OCI-LY7 (cell line): ENCODE measurements around the gene NAB1. TPM values are rescaled to one million over a fixed set of nuclear protein-coding genes. Genes with fewer than 3 reads are reported as not detected.
A peak's percentile ranks its signal among the peaks of the same experiment; 100 is the strongest.

Experiments used
- BruUV-seq: library from RNA; stranded (reverse); fragments of 400-500 nt; replicated peaks from 2 replicates; lab custom pipeline; 2021; lab: Mats Ljungman, UMichigan
- CTCF ChIA-PET: fragments of 300-600 bp; sonication (Branson Sonifier 250); formaldehyde crosslinking; loops from one replicate; lab custom pipeline; 2022; ENCODE audit warnings: antibody characterized with exemption; ENCODE audit not compliant: unreplicated experiment; lab: Charles Lee
- POLR2A ChIA-PET: fragments of 300-600 bp; sonication (Branson Sonifier 250); formaldehyde crosslinking; loops from one replicate; lab custom pipeline; 2022; ENCODE audit warnings: antibody characterized with exemption; lab: Charles Lee
- DNase-seq: peaks from one replicate; pipeline ENCODE4 v3.0.0-alpha.2; 2015; ENCODE audit warnings: low spot score
- H2AFZ ChIP-seq: fragments of 200-600 bp; sonication (generic), shearing (Covaris generic); 2 replicates; pipeline ENCODE4 v1.6.1; 2014; ENCODE audit warnings: mild to moderate bottlenecking, antibody characterized with exemption, low read length, moderate library complexity
- H3K27ac ChIP-seq: fragments of 200-600 bp; sonication (generic); 2 replicates; pipeline ENCODE4 v1.5.1; 2014; ENCODE audit warnings: mixed run types, low read depth, mild to moderate bottlenecking, moderate library complexity, low read length, inconsistent platforms; ENCODE audit not compliant: poor library complexity, severe bottlenecking
- H3K36me3 ChIP-seq: fragments of 200-600 bp; sonication (generic); 2 replicates; pipeline ENCODE4 v1.6.1; 2014; ENCODE audit warnings: mild to moderate bottlenecking, antibody characterized with exemption, low read length, moderate library complexity, mixed read lengths; ENCODE audit not compliant: insufficient read depth
- H3K4me1 ChIP-seq: fragments of 200-600 bp; sonication (generic); 2 replicates; pipeline ENCODE4 v1.5.1; 2014; ENCODE audit warnings: mild to moderate bottlenecking, low read length; ENCODE audit not compliant: insufficient read depth, poor library complexity, severe bottlenecking
- H3K4me2 ChIP-seq: fragments of 200-600 bp; sonication (generic); 2 replicates; pipeline ENCODE4 v1.6.1; 2014; ENCODE audit warnings: mild to moderate bottlenecking, low read length
- H3K4me3 ChIP-seq: fragments of 200-600 bp; sonication (generic); 2 replicates; pipeline ENCODE4 v1.5.1; 2014; ENCODE audit warnings: mild to moderate bottlenecking, low read depth, low read length; ENCODE audit not compliant: poor library complexity, severe bottlenecking
- H3K79me2 ChIP-seq: fragments of 200-600 bp; sonication (generic); 2 replicates; pipeline ENCODE4 v1.6.1; 2016; ENCODE audit warnings: low read depth, mild to moderate bottlenecking, low read length, moderate library complexity, mixed read lengths; ENCODE audit not compliant: insufficient read depth
- H3K9me2 ChIP-seq: fragments of 200-600 bp; sonication (generic); 2 replicates; pipeline ENCODE4 v1.6.1; 2016; ENCODE audit warnings: mild to moderate bottlenecking, low read length, mixed read lengths; ENCODE audit not compliant: insufficient read depth
- H3K9me3 ChIP-seq: fragments of 200-600 bp; sonication (generic); 2 replicates; pipeline ENCODE4 v1.6.1; 2014; ENCODE audit warnings: mild to moderate bottlenecking, mixed run types, low read length, mixed read lengths
- H4K20me1 ChIP-seq: fragments of 200-600 bp; sonication (generic); 2 replicates; pipeline ENCODE4 v1.6.1; 2014; ENCODE audit warnings: mild to moderate bottlenecking, antibody characterized with exemption, low read length, moderate library complexity, mixed read lengths; ENCODE audit not compliant: insufficient read depth
- EZH2phosphoT487 ChIP-seq: fragments of 200-600 bp; sonication (generic); IDR thresholded peaks from 2 replicates; pipeline ENCODE4 v1.6.1; 2018; ENCODE audit warnings: low read depth, borderline replicate concordance, mild to moderate bottlenecking, mixed run types, antibody characterized with exemption, low read length, moderate library complexity, mixed read lengths
- intact Hi-C: fragments of 100-400 bp; cut with micrococcal nuclease; formaldehyde crosslinking; loops from one replicate; pipeline ENCODE4 v1.10.0; 2022; ENCODE audit not compliant: unreplicated experiment
- total RNA-seq, 2 experiments: library from RNA; depleted of rRNA in 1 of 2; stranded (reverse); fragments of >200 nt in 1 of 2; shearing (Covaris generic) in 1 of 2; gene quantifications; 2 replicates each; pipeline ENCODE4 v1.2.3, GENCODE V29; 2014 to 2022
- TF ChIP-seq, protein P1 (sequence below): fragments of 200-600 bp; sonication (generic); conservative IDR thresholded peaks from 2 replicates; pipeline ENCODE4 v1.5.1; 2014; ENCODE audit warnings: mild to moderate bottlenecking, antibody characterized with exemption, low read length, moderate library complexity, mixed read lengths

Gene NAB1
- total RNA-seq, 2 experiments from 2014 or later = 24.5 to 30.2 TPM

GRCh38 chr2:190636361-190636760 lies 12.5 kb upstream of the NAB1 start:
- Histone ChIP-seq H4K20me1 (no peaks in the 10 kb centered on the region), H3K9me3 (no peaks in the 10 kb centered on the region), H3K4me3 (no peak overlapping the region), H3K36me3 (no peaks in the 10 kb centered on the region), H3K27ac (no peak overlapping the region), H2AFZ (no peak overlapping the region), H3K79me2 (no peaks in the 10 kb centered on the region), H3K4me2 (no peak overlapping the region), H3K9me2 (no peaks in the 10 kb centered on the region), H3K4me1 (peaks cover 8% of the 10 kb centered on the region)
- TF ChIP-seq, protein P1, sequence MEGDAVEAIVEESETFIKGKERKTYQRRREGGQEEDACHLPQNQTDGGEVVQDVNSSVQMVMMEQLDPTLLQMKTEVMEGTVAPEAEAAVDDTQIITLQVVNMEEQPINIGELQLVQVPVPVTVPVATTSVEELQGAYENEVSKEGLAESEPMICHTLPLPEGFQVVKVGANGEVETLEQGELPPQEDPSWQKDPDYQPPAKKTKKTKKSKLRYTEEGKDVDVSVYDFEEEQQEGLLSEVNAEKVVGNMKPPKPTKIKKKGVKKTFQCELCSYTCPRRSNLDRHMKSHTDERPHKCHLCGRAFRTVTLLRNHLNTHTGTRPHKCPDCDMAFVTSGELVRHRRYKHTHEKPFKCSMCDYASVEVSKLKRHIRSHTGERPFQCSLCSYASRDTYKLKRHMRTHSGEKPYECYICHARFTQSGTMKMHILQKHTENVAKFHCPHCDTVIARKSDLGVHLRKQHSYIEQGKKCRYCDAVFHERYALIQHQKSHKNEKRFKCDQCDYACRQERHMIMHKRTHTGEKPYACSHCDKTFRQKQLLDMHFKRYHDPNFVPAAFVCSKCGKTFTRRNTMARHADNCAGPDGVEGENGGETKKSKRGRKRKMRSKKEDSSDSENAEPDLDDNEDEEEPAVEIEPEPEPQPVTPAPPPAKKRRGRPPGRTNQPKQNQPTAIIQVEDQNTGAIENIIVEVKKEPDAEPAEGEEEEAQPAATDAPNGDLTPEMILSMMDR = no peak
- TF ChIP-seq EZH2phosphoT487 = no peak
- no peak for DNase-seq
- BruUV-seq = no TSS peak
- POLR2A ChIA-PET = no interaction called here
- intact Hi-C loops = no loop called here
- CTCF ChIA-PET = no interaction called here

DNA sequence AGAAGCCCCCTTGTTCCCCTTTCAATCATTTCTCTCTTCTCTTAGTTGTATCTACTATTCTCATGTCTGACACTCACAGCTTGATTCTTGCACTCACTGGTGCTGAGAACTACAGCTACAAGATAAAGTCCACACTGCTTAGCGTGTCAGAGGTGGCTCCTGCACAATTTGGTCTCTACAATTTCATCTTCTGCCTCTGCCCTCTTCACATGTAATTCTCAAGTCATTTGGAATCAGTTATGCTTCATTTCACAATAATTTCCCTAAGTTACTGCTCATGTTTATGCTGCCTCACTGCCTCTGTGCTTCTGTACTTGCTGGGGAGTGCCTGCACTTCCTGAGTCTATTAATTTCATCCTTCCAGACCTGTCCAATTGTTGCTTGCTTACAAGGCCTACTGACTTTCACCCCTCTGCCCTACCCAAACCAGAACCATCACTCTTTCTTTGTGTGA lies 11.6 kb upstream of the NAB1 start:
- Histone ChIP-seq H3K27ac (no peak overlapping the region), H3K79me2 (no peaks in the 10 kb centered on the region), H3K9me2 (no peaks in the 10 kb centered on the region), H3K4me2 (0 out of 2 replicates have a peak overlapping the region, but pooled peaks have one; percentile 3), H3K9me3 (no peaks in the 10 kb centered on the region), H3K36me3 (no peaks in the 10 kb centered on the region), H2AFZ (peak overlapping the region; percentile 85), H3K4me3 (no peak overlapping the region), H3K4me1 (peaks cover 8% of the 10 kb centered on the region), H4K20me1 (no peaks in the 10 kb centered on the region)
- TF ChIP-seq, protein P1 = no peak
- TF ChIP-seq EZH2phosphoT487 = no peak
- POLR2A ChIA-PET = no interaction called here
- CTCF ChIA-PET = no interaction called here
- intact Hi-C loops = no loop called here
- BruUV-seq = no TSS peak
- peak; percentile 10 for DNase-seq

- H3K4me1 ChIP-seq = peaks cover 8% of the 10 kb centered on the region
- H3K9me2 ChIP-seq = no peaks in the 10 kb centered on the region
- H3K36me3 ChIP-seq = no peaks in the 10 kb centered on the region
- no peaks in the 10 kb centered on the region for H3K79me2 ChIP-seq
- no peak overlapping the region for H3K4me3 ChIP-seq
- H2AFZ ChIP-seq = peak overlapping the region; percentile 85
- H3K27ac ChIP-seq = no peak overlapping the region
- ChIA-PET CTCF (no interaction called here), POLR2A (no interaction called here)
- H3K9me3 ChIP-seq = no peaks in the 10 kb centered on the region
- intact Hi-C loops = no loop called here
- H3K4me2 ChIP-seq = 0 out of 2 replicates have a peak overlapping the region, but pooled peaks have one; percentile 3
- H4K20me1 ChIP-seq = no peaks in the 10 kb centered on the region
- no TSS peak for BruUV-seq
- DNase-seq = no peak
- no peak for TF ChIP-seq EZH2phosphoT487
- TF ChIP-seq, protein P1 = no peak
Measured at GRCh38 chr2:190637903-190638618, 10.8 kb upstream of the NAB1 start.
